ENCODE measurements around the gene USP3.

The USP3 gene

GRCh38 chr15:63544258-63545026 is 40.0 kb downstream of the USP3 start:
- DNase-seq (ENCODE audit: low read depth), result no peak

GRCh38 chr15:63545520-63545919 is 41.1 kb downstream of the USP3 start:
- no peak for DNase-seq (ENCODE audit: low read depth)

GRCh38 chr15:63551400-63551799 is 47.0 kb downstream of the USP3 start:
- DNase-seq (ENCODE audit: low read depth), result no peak

- peak; percentile 89 for DNase-seq (ENCODE audit: low read depth)
These were observed 49.0 kb downstream of the USP3 start for GRCh38 chr15:63553388-63553791.

GRCh38 chr15:63554337-63554927 is 50.0 kb downstream of the USP3 start:
- DNase-seq (ENCODE audit: low read depth), result no peak

GRCh38 chr15:63555507-63555906 is 51.1 kb downstream of the USP3 start:
- no peak for DNase-seq (ENCODE audit: low read depth)

GRCh38 chr15:63556246-63556645 is 51.9 kb downstream of the USP3 start:
- no peak for DNase-seq (ENCODE audit: low read depth)

GRCh38 chr15:63556736-63557135 is 52.3 kb downstream of the USP3 start:
- DNase-seq (ENCODE audit: low read depth), result no peak

GRCh38 chr15:63559753-63560152 is 55.4 kb downstream of the USP3 start:
- no peak for DNase-seq (ENCODE audit: low read depth)

- no peak for DNase-seq (ENCODE audit: low read depth)
These were observed 56.5 kb downstream of the USP3 start for GRCh38 chr15:63560741-63561448.

GRCh38 chr15:63564093-63564492 is 59.7 kb downstream of the USP3 start:
- no peak for DNase-seq (ENCODE audit: low read depth)

GRCh38 chr15:63565536-63566186 is 61.3 kb downstream of the USP3 start:
- no peak for DNase-seq (ENCODE audit: low read depth)

GRCh38 chr15:63572749-63573464 is 68.5 kb downstream of the USP3 start:
- DNase-seq (ENCODE audit: low read depth), result no peak

- DNase-seq (ENCODE audit: low read depth), result no peak
These were observed 69.1 kb downstream of the USP3 start for GRCh38 chr15:63573533-63573932.

GRCh38 chr15:63575312-63575711 is 70.9 kb downstream of the USP3 start:
- DNase-seq (ENCODE audit: low read depth), result no peak

GRCh38 chr15:63576441-63576840 is 72.0 kb downstream of the USP3 start:
- DNase-seq (ENCODE audit: low read depth), result no peak

- DNase-seq (ENCODE audit: low read depth), result no peak
These were observed 77.8 kb downstream of the USP3 start for GRCh38 chr15:63582179-63582578.

- DNase-seq (ENCODE audit: low read depth), result peak; percentile 77
These were observed 78.5 kb downstream of the USP3 start for GRCh38 chr15:63582718-63583426.

- no peak for DNase-seq (ENCODE audit: low read depth)
These were observed 82.4 kb downstream of the USP3 start for GRCh38 chr15:63586790-63587189.

GRCh38 chr15:63587527-63587926 is 83.1 kb downstream of the USP3 start:
- no peak for DNase-seq (ENCODE audit: low read depth)

GRCh38 chr15:63588826-63589225 is 84.4 kb downstream of the USP3 start:
- DNase-seq (ENCODE audit: low read depth), result no peak

Data from GM04503 (cell line).